ENCODE measurements around the gene ERC1. TPM values are rescaled to one million over a fixed set of nuclear protein-coding genes. Genes with fewer than 3 reads are reported as not detected.

ERC1 gene
- total and polyA plus RNA-seq, 3 experiments from 2014 or later = 11.0 to 24.2 (median 22.6) TPM

- H3K4me1 Mint-ChIP-seq = no peaks in the 10 kb centered on the region
- no peak for DNase-seq
- Histone ChIP-seq H3K9me3 (ENCODE audit: low read length) (no peaks in the 10 kb centered on the region), H3K27me3 (ENCODE audit: insufficient read depth, low read length, poor library complexity, severe bottlenecking) (no peaks in the 10 kb centered on the region), H3K4me3 (ENCODE audit: low read length) (no peak overlapping the region), H3K36me3 (ENCODE audit: insufficient read depth, low read length) (no peaks in the 10 kb centered on the region), H3K27ac (ENCODE audit: low read depth, low read length) (no peak overlapping the region), H3K4me1 (ENCODE audit: insufficient read depth, low read length) (no peaks in the 10 kb centered on the region)
- no peak overlapping the region for H3K27ac Mint-ChIP-seq
- POLR2A ChIA-PET = no interaction called here
- H3K9me3 Mint-ChIP-seq = no peaks in the 10 kb centered on the region
- peaks cover 10 to 41% (median 27%) of the 10 kb centered on the region in 3 donors for H3K36me3 Mint-ChIP-seq
- no peak overlapping the region for H3K4me3 Mint-ChIP-seq
- H3K27me3 Mint-ChIP-seq = no peaks in the 10 kb centered on the region
- CTCF ChIA-PET = interaction anchor here (0.7 kb wide), 1 partner anchor 66 kb away, joined by 3 read pairs; no protein-coding TSS in a partner anchor
Measured at GRCh38 chr12:1373901-1374735, 383.1 kb downstream of the ERC1 start.

DNA sequence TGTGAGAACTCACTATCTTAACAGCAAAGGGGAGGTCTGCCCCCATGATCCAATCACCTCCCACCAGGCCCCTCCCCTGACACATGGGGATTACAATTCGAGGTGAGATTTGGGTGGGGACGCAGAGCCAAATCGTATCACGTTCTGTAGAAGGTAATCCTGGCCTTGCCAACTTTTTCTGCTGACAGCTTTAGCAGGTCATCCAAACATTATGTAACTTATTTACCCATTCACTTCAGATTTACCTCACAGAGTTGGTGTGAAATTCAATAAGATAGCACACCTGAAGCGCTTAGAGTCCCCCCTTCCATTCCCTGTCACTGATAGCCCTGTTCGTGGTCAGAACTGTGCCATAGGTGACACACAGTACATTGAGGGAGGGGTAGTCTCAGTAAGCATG, 384.3 kb downstream of the ERC1 start:
- H3K27ac ChIP-seq (ENCODE audit: low read depth, low read length) = no peak overlapping the region
- ChIA-PET CTCF (no interaction called here), POLR2A (interaction anchor here (0.7 kb wide), 1 partner anchor 1348 kb away, joined by 14 read pairs; no protein-coding TSS in a partner anchor)
- no peaks in the 10 kb centered on the region for H3K27me3 Mint-ChIP-seq
- no peak overlapping the region for H3K4me3 ChIP-seq (ENCODE audit: low read length)
- H3K36me3 Mint-ChIP-seq = peaks cover 4 to 49% (median 31%) of the 10 kb centered on the region in 3 donors
- H3K4me1 ChIP-seq (ENCODE audit: insufficient read depth, low read length) = no peaks in the 10 kb centered on the region
- DNase-seq = no peak
- H3K27me3 ChIP-seq (ENCODE audit: insufficient read depth, low read length, poor library complexity, severe bottlenecking) = no peaks in the 10 kb centered on the region
- no peaks in the 10 kb centered on the region for H3K4me1 Mint-ChIP-seq
- H3K9me3 Mint-ChIP-seq = no peaks in the 10 kb centered on the region
- no peak overlapping the region for H3K27ac Mint-ChIP-seq
- no peak overlapping the region for H3K4me3 Mint-ChIP-seq
- H3K36me3 ChIP-seq (ENCODE audit: insufficient read depth, low read length) = no peaks in the 10 kb centered on the region
- no peaks in the 10 kb centered on the region for H3K9me3 ChIP-seq (ENCODE audit: low read length)

DNA sequence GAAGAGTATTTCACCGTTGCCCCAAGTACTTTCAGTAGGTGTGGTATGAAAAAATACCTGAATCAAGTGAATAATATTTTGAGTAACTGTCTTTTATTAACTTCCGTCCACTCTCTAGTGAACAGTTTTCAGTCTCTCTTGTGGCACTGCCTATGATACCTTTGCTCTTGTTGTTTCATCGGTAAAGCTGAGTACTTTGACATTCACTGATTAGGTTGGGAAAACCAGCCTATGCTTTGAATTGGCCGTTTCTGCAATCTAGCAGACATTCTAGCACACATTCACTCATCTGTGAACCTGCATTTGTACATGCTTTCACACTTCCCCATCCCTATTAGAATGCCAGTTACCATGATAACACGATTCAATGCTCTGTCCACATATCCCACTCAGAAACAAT, 386.1 kb downstream of the ERC1 start:
- no peak overlapping the region for H3K27ac Mint-ChIP-seq
- H3K27ac ChIP-seq (ENCODE audit: low read depth, low read length) = no peak overlapping the region
- no peaks in the 10 kb centered on the region for H3K36me3 ChIP-seq (ENCODE audit: insufficient read depth, low read length)
- H3K9me3 ChIP-seq (ENCODE audit: low read length) = no peaks in the 10 kb centered on the region
- ChIA-PET POLR2A (no interaction called here), CTCF (no interaction called here)
- no peaks in the 10 kb centered on the region for H3K4me1 Mint-ChIP-seq
- no peak for DNase-seq
- H3K36me3 Mint-ChIP-seq = peaks cover 4 to 44% (median 26%) of the 10 kb centered on the region in 3 donors
- H3K4me3 Mint-ChIP-seq = no peak overlapping the region
- H3K4me3 ChIP-seq (ENCODE audit: low read length) = no peak overlapping the region
- no peaks in the 10 kb centered on the region for H3K9me3 Mint-ChIP-seq
- H3K4me1 ChIP-seq (ENCODE audit: insufficient read depth, low read length) = no peaks in the 10 kb centered on the region
- no peaks in the 10 kb centered on the region for H3K27me3 Mint-ChIP-seq
- no peaks in the 10 kb centered on the region for H3K27me3 ChIP-seq (ENCODE audit: insufficient read depth, low read length, poor library complexity, severe bottlenecking)

GRCh38 chr12:1377681-1378080, 386.7 kb downstream of the ERC1 start:
- Histone ChIP-seq H3K36me3 (ENCODE audit: insufficient read depth, low read length) (no peaks in the 10 kb centered on the region), H3K27ac (ENCODE audit: low read depth, low read length) (no peak overlapping the region), H3K9me3 (ENCODE audit: low read length) (no peaks in the 10 kb centered on the region), H3K4me3 (ENCODE audit: low read length) (no peak overlapping the region), H3K27me3 (ENCODE audit: insufficient read depth, low read length, poor library complexity, severe bottlenecking) (no peaks in the 10 kb centered on the region), H3K4me1 (ENCODE audit: insufficient read depth, low read length) (no peaks in the 10 kb centered on the region)
- ChIA-PET POLR2A (no interaction called here), CTCF (no interaction called here)
- Mint-ChIP-seq H3K27ac (no peak overlapping the region), H3K9me3 (no peaks in the 10 kb centered on the region), H3K27me3 (no peaks in the 10 kb centered on the region), H3K36me3 (peaks cover 4 to 40% (median 23%) of the 10 kb centered on the region in 3 donors), H3K4me1 (no peaks in the 10 kb centered on the region), H3K4me3 (no peak overlapping the region)
- no peak for DNase-seq

DNA sequence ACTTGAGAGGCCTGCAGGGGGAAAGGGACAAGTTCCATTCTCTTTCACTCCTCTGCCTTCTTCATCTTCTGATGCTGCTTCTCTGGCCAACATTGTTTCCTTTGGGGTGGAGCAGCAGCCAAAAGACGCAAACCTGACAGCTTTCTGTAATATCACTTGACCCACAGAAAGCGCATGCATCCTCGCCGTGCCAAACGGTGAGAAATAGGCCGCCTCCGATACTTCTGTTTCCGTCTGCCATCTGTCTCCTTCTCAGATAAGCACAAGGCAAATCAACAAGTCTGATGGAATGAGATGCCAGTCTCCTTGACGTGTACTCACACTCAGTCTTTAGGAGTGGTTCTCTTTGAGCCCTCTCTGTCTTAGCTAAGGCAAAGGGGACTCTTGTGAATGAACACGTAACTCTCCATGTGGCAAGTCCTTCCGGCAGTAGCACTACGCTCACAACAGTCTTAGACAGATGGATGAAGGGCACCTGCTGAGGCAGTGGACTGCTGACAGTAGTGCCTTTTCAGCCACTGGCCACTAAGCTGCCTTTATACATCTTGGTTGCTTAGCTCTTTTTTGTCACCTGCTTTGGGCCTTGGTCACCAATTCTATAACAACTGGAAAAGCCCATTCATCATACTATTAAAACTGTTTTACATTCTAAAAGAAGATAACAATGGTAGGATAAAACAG, 389.3 kb downstream of the ERC1 start:
- H3K27ac Mint-ChIP-seq = no peak overlapping the region
- POLR2A ChIA-PET = no interaction called here

DNA sequence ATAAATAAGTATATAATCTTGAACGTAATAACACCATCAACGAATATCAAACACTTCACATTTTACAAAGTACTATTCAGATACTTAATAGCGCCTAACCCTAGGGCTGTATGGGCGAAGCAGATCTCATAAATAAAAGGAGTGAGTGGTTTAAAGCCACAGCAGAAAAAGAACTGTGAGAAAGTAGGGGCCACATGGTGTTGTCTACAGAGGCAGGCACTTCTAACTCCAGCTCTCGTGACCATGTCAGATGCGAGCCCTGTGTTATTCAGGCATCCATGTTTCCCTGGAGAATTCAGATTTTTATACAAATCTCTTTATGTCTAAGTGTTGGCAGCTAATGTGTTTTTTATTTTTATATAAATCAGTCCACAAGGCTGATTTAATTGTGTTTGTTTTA, 391.1 kb downstream of the ERC1 start:
- peaks cover 4 to 16% (median 7%) of the 10 kb centered on the region in 3 donors for H3K36me3 Mint-ChIP-seq
- no peaks in the 10 kb centered on the region for H3K4me1 ChIP-seq (ENCODE audit: insufficient read depth, low read length)
- no peaks in the 10 kb centered on the region for H3K27me3 ChIP-seq (ENCODE audit: insufficient read depth, low read length, poor library complexity, severe bottlenecking)
- no peaks in the 10 kb centered on the region for H3K4me1 Mint-ChIP-seq
- no peak overlapping the region for H3K4me3 Mint-ChIP-seq
- H3K9me3 Mint-ChIP-seq = no peaks in the 10 kb centered on the region
- H3K4me3 ChIP-seq (ENCODE audit: low read length) = no peak overlapping the region
- H3K27me3 Mint-ChIP-seq = no peaks in the 10 kb centered on the region
- no peaks in the 10 kb centered on the region for H3K9me3 ChIP-seq (ENCODE audit: low read length)
- ChIA-PET POLR2A (no interaction called here), CTCF (no interaction called here)
- no peak overlapping the region for H3K27ac Mint-ChIP-seq
- no peaks in the 10 kb centered on the region for H3K36me3 ChIP-seq (ENCODE audit: insufficient read depth, low read length)
- H3K27ac ChIP-seq (ENCODE audit: low read depth, low read length) = no peak overlapping the region
- no peak for DNase-seq

More for the DNA sequence above, 389.3 kb downstream of the ERC1 start:
- Histone ChIP-seq H3K36me3 (ENCODE audit: insufficient read depth, low read length) (no peaks in the 10 kb centered on the region), H3K27ac (ENCODE audit: low read depth, low read length) (no peak overlapping the region), H3K9me3 (ENCODE audit: low read length) (no peaks in the 10 kb centered on the region), H3K4me3 (ENCODE audit: low read length) (no peak overlapping the region), H3K27me3 (ENCODE audit: insufficient read depth, low read length, poor library complexity, severe bottlenecking) (no peaks in the 10 kb centered on the region), H3K4me1 (ENCODE audit: insufficient read depth, low read length) (no peaks in the 10 kb centered on the region)
- no peak overlapping the region for H3K4me3 Mint-ChIP-seq
- H3K9me3 Mint-ChIP-seq = no peaks in the 10 kb centered on the region
- no peaks in the 10 kb centered on the region for H3K4me1 Mint-ChIP-seq
- no peaks in the 10 kb centered on the region for H3K27me3 Mint-ChIP-seq
- H3K36me3 Mint-ChIP-seq = peaks cover 4 to 27% (median 14%) of the 10 kb centered on the region in 3 donors
- DNase-seq = no peak
- CTCF ChIA-PET = no interaction called here

DNA sequence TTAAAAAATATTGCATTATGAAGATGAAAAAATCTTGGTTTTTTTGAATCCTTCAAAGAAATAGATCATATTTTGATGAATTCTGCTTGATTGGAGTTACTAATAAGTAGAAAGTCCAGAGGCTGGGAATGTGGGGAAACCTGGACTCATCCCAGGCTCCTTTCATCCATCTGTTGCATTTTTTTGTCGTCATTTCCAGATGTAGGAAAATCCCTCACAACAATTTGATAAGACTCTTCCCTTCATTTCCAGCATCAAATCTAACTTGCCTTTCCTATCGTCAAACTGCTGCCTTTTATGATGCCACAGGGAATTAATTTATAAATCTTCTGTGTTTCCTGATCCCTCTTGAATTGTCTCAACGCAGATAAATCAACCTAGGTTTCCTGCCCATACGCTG, 391.8 kb downstream of the ERC1 start:
- Histone ChIP-seq H3K4me3 (ENCODE audit: low read length) (no peak overlapping the region), H3K27me3 (ENCODE audit: insufficient read depth, low read length, poor library complexity, severe bottlenecking) (no peaks in the 10 kb centered on the region), H3K4me1 (ENCODE audit: insufficient read depth, low read length) (no peaks in the 10 kb centered on the region), H3K27ac (ENCODE audit: low read depth, low read length) (no peak overlapping the region), H3K9me3 (ENCODE audit: low read length) (no peaks in the 10 kb centered on the region), H3K36me3 (ENCODE audit: insufficient read depth, low read length) (no peaks in the 10 kb centered on the region)
- DNase-seq = no peak
- H3K27me3 Mint-ChIP-seq = no peaks in the 10 kb centered on the region
- CTCF ChIA-PET = no interaction called here
- H3K4me3 Mint-ChIP-seq = no peak overlapping the region
- no peaks in the 10 kb centered on the region for H3K9me3 Mint-ChIP-seq
- peaks cover 6 to 16% (median 11%) of the 10 kb centered on the region in 3 donors for H3K36me3 Mint-ChIP-seq
- H3K4me1 Mint-ChIP-seq = no peaks in the 10 kb centered on the region
- POLR2A ChIA-PET = no interaction called here
- H3K27ac Mint-ChIP-seq = no peak overlapping the region

- no peaks in the 10 kb centered on the region for H3K9me3 ChIP-seq (ENCODE audit: low read length)
- H3K27ac Mint-ChIP-seq = peak overlapping the region in 1 of 8 donors; percentile 9
- H3K27me3 ChIP-seq (ENCODE audit: insufficient read depth, low read length, poor library complexity, severe bottlenecking) = no peaks in the 10 kb centered on the region
- no peaks in the 10 kb centered on the region for H3K4me1 Mint-ChIP-seq
- no peak for DNase-seq
- no peaks in the 10 kb centered on the region for H3K9me3 Mint-ChIP-seq
- H3K27ac ChIP-seq (ENCODE audit: low read depth, low read length) = no peak overlapping the region
- H3K4me3 ChIP-seq (ENCODE audit: low read length) = no peak overlapping the region
- no peaks in the 10 kb centered on the region for H3K36me3 ChIP-seq (ENCODE audit: insufficient read depth, low read length)
- H3K36me3 Mint-ChIP-seq = peaks cover 9 to 16% (median 12%) of the 10 kb centered on the region in 3 donors
- no peak overlapping the region for H3K4me3 Mint-ChIP-seq
- CTCF ChIA-PET = no interaction called here
- POLR2A ChIA-PET = no interaction called here
- H3K27me3 Mint-ChIP-seq = no peaks in the 10 kb centered on the region
- H3K4me1 ChIP-seq (ENCODE audit: insufficient read depth, low read length) = no peaks in the 10 kb centered on the region
Measured at GRCh38 chr12:1383758-1384157, 392.7 kb downstream of the ERC1 start.

Data from CD8-positive, alpha-beta memory T cell (primary cell).